Measurements from ENCODE around the gene RASL11B.
"Not testable (repeated sequence)": the region's sequence is repeated elsewhere in the genome, so short reads cannot be mapped to it uniquely, and the experiment has no call there.

The RASL11B gene

DNA sequence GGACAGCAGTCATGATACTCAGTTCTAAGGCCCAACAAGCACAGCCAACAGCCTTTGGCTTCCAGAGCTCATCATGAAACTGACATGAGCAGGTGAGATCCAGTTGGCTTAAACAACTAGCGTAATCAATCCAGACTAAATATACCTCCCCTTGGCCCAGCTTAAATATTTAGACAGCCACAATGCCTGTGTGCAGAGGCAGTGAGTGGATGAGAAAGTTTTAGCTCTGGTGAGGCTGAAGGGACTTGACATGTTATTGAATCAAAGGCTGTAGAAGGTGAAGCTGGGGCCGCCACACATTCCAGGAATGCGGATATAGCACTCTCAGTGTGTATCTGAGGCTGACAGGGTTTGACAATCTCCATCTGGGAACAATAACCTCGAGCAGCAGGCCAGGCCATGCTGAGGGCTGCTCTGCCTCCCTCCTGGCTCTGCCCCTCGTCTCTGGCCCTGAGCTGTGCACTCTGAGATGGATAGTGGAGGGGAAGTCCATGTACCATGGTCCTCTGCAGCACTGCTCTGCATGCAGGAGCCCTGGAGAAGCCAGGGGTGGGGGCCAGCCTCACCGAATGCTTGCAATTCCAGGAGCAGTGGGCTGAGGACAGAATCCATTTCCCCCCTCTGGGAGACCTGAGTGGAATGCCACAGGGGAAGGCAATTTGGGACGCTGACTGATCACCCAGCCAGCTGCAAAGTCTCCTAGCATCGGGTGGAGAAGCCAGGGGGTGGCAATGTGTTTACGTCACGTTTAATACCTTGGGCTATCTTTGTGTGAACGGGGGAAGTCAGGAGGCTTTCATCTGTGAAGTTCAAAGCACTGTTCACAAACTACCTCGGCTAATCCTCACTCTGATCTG, 37.3 kb upstream of the RASL11B start:
- no peaks in the 10 kb centered on the region for H3K9me3 ChIP-seq (ENCODE audit: insufficient read depth, low read length)
- H3K9ac ChIP-seq (ENCODE audit: insufficient read length, low read depth) = no peak overlapping the region
- no peak for DNase-seq (ENCODE audit: low read depth, low spot score)

DNA sequence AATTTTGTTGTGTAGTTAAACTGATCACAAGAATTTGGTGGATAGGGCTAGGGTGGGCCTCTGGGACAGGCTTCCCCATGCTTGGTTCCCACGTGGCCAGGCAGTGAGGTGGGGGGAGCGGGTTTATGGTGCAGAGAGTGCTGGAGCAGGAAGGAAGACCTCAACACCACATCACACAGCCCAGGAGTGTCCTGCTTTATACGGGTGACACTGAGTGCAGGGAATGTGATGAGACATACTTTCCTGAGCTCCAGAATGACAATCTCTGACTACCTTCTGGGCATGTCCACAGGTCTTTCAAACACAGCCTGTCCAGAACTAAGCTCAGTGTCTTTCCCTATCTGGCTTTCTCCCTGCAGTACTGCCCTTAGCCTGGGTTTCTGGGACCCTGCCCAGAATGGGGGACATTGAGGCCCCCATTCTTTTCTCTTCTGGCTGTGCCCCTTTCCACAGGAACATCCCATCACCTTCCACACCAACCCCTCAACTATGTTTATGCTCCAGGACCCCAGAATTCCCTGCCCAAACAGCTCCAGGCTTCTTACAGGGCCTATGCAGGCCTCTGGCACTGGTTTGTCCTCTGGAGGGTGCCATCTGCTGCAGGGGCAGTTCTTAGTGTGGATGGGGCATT, 36.5 kb upstream of the RASL11B start:
- H3K36me3 ChIP-seq (ENCODE audit: insufficient read depth, insufficient read length, low read length) = no peaks in the 10 kb centered on the region
- no peak overlapping the region for H3K4me3 ChIP-seq (ENCODE audit: insufficient read length, low read depth)
- no peak for DNase-seq (ENCODE audit: low read depth, low spot score)
- H3K27me3 ChIP-seq (ENCODE audit: insufficient read depth, insufficient read length) = no peaks in the 10 kb centered on the region
- no peaks in the 10 kb centered on the region for H3K9me3 ChIP-seq (ENCODE audit: insufficient read depth, low read length)
- peaks cover 3% of the 10 kb centered on the region for H3K4me1 ChIP-seq (ENCODE audit: insufficient read depth, insufficient read length)
- TF ChIP-seq YY1 (IDR thresholded peaks at IDR 0.05; ENCODE audit: insufficient read depth, insufficient read length) (no peak), ZNF274 (IDR thresholded peaks at IDR 0.05; ENCODE audit: low read depth, low read length) (no peak), SUZ12 (IDR thresholded peaks at IDR 0.05; ENCODE audit: extremely low read depth, insufficient read depth, insufficient read length) (no peak)
- no peak overlapping the region for H3K9ac ChIP-seq (ENCODE audit: insufficient read length, low read depth)

More for the DNA sequence above, 37.3 kb upstream of the RASL11B start:
- Histone ChIP-seq H3K27me3 (ENCODE audit: insufficient read depth, insufficient read length) (no peaks in the 10 kb centered on the region), H3K4me1 (ENCODE audit: insufficient read depth, insufficient read length) (peaks cover 3% of the 10 kb centered on the region), H3K36me3 (ENCODE audit: insufficient read depth, insufficient read length, low read length) (no peaks in the 10 kb centered on the region), H3K4me3 (ENCODE audit: insufficient read length, low read depth) (no peak overlapping the region)
- no peak for TF ChIP-seq ZNF274 (IDR thresholded peaks at IDR 0.05; ENCODE audit: low read depth, low read length)
- TF ChIP-seq SUZ12 (IDR thresholded peaks at IDR 0.05; ENCODE audit: extremely low read depth, insufficient read depth, insufficient read length) = no peak
- TF ChIP-seq YY1 (IDR thresholded peaks at IDR 0.05; ENCODE audit: insufficient read depth, insufficient read length) = no peak

DNA sequence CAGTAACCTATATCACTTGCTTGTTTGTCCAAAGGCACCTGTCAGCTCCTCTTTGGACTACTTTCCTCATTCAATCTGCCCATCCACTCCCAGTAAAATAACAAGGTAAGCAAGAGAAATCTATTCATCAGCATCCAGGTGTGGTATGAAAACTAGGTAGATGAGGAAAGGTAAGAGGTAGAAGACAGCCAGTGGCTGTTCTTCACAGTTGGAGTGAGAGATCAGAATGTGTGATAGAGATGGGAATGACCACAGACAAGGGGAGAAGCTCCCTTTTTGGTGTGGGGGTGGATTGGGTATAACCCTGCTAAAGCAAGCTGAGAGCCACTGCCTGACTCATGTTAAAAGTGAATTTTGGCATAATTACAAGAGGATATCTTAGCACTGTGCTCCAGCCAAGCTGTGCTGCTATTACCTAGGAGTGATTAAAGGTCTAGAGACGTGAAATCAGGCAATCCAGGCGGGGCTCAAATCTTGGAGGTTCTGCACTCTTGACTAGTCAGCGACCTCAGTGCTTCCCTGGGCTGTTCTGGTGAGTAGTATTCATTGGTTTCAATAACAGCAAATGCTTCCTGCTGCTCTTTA, 28.1 kb upstream of the RASL11B start:
- no peak for DNase-seq (ENCODE audit: low read depth, low spot score)
- Histone ChIP-seq H3K9ac (ENCODE audit: insufficient read length, low read depth) (no peak overlapping the region), H3K9me3 (ENCODE audit: insufficient read depth, low read length) (no peaks in the 10 kb centered on the region), H3K4me3 (ENCODE audit: insufficient read length, low read depth) (no peak overlapping the region), H3K4me1 (ENCODE audit: insufficient read depth, insufficient read length) (peaks cover 2% of the 10 kb centered on the region), H3K27me3 (ENCODE audit: insufficient read depth, insufficient read length) (no peaks in the 10 kb centered on the region), H3K36me3 (ENCODE audit: insufficient read depth, insufficient read length, low read length) (no peaks in the 10 kb centered on the region)
- no peak for TF ChIP-seq ZNF274 (IDR thresholded peaks at IDR 0.05; ENCODE audit: low read depth, low read length)
- no peak for TF ChIP-seq YY1 (IDR thresholded peaks at IDR 0.05; ENCODE audit: insufficient read depth, insufficient read length)
- no peak for TF ChIP-seq SUZ12 (IDR thresholded peaks at IDR 0.05; ENCODE audit: extremely low read depth, insufficient read depth, insufficient read length)

DNA sequence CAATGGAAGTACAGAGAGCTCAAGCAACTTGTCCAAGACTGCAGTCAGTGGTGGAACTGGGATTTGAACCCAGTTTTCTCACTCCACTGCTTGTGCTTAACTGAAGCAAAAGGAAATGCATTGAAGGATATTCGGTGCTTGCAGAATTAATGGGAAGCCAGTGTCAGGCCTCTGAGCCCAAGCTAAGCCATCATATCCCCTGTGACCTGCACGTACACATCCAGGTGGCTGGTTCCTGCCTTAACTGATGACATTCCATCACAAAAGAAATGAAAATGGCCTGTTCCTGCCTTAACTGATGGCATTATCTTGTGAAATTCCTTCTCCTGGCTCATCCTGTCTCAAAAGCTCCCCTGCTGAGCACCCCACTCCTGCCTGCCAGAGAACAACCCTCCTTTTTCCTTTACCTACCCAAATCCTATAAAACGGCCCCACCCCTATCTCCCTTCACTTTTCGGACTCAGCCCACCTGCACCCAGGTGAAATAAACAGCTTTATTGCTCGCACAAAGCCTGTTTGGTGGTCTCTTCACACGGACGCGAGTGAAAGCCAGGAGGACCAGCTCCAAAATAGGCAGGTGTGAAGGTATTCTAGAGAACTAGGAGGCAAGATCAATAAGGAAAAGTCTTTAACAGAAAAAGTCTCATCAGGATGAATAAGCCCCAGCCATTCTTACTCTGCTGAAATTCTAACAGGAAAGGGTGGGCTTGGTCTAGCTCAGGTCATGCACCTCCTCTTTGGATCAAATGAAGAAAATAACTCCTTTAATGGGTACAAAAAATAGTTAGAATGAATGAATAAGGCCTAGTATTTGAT, 27.3 kb upstream of the RASL11B start:
- not testable (repeated sequence) for H3K36me3 ChIP-seq (ENCODE audit: insufficient read depth, insufficient read length, low read length); H3K9ac ChIP-seq (ENCODE audit: insufficient read length, low read depth); H3K9me3 ChIP-seq (ENCODE audit: insufficient read depth, low read length); H3K27me3 ChIP-seq (ENCODE audit: insufficient read depth, insufficient read length); H3K4me3 ChIP-seq (ENCODE audit: insufficient read length, low read depth); H3K4me1 ChIP-seq (ENCODE audit: insufficient read depth, insufficient read length)
- DNase-seq (ENCODE audit: low read depth, low spot score) = peak; percentile 55

DNA sequence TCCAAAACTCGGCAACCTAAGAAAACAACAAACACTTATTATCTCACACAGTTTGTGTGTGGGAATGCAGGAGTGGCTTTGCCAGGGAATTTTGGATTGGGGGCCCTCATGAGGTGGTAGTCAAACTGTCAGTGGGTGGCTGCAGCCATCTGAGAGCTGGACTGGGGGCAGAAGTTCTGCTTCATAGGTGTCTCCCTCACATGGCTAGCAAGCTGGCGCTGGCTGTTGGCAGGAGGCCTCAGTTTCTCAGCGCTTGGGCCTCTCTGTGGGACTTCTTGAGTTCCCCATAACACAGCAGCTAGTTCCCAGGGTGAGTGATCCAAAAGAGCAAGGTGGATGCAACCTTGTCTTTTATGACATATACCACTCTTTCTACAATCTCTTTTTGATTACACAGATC, 26.0 kb upstream of the RASL11B start:
- TF ChIP-seq YY1 (IDR thresholded peaks at IDR 0.05; ENCODE audit: insufficient read depth, insufficient read length) = no peak
- no peak for TF ChIP-seq SUZ12 (IDR thresholded peaks at IDR 0.05; ENCODE audit: extremely low read depth, insufficient read depth, insufficient read length)
- no peak for TF ChIP-seq ZNF274 (IDR thresholded peaks at IDR 0.05; ENCODE audit: low read depth, low read length)
- no peaks in the 10 kb centered on the region for H3K36me3 ChIP-seq (ENCODE audit: insufficient read depth, insufficient read length, low read length)
- no peak for DNase-seq (ENCODE audit: low read depth, low spot score)
- H3K9ac ChIP-seq (ENCODE audit: insufficient read length, low read depth) = no peak overlapping the region
- no peaks in the 10 kb centered on the region for H3K27me3 ChIP-seq (ENCODE audit: insufficient read depth, insufficient read length)
- H3K4me1 ChIP-seq (ENCODE audit: insufficient read depth, insufficient read length) = peaks cover 2% of the 10 kb centered on the region
- H3K9me3 ChIP-seq (ENCODE audit: insufficient read depth, low read length) = no peaks in the 10 kb centered on the region
- H3K4me3 ChIP-seq (ENCODE audit: insufficient read length, low read depth) = no peak overlapping the region

DNA sequence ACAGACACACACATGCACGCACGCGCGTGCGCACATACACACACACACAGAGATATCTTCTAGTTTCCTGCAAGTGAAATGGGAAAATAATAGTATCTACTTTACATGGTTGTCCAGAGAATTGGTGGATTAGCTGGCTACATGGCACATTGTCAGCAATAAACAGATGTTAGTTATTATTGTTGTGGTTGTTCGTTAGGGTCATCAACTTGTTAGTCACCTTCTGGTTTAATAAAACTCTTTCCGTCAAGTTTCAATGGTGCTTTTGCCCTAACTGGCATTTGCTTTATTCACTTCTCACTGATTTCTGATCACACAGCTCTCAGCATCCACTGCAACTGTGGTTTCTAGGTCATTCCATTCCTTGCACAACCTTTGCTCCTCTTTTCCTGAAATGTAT, 25.4 kb upstream of the RASL11B start:
- no peaks in the 10 kb centered on the region for H3K36me3 ChIP-seq (ENCODE audit: insufficient read depth, insufficient read length, low read length)
- H3K4me3 ChIP-seq (ENCODE audit: insufficient read length, low read depth) = no peak overlapping the region
- H3K4me1 ChIP-seq (ENCODE audit: insufficient read depth, insufficient read length) = peaks cover 2% of the 10 kb centered on the region
- H3K27me3 ChIP-seq (ENCODE audit: insufficient read depth, insufficient read length) = no peaks in the 10 kb centered on the region
- no peak for DNase-seq (ENCODE audit: low read depth, low spot score)
- H3K9ac ChIP-seq (ENCODE audit: insufficient read length, low read depth) = no peak overlapping the region
- TF ChIP-seq SUZ12 (IDR thresholded peaks at IDR 0.05; ENCODE audit: extremely low read depth, insufficient read depth, insufficient read length) = no peak
- TF ChIP-seq ZNF274 (IDR thresholded peaks at IDR 0.05; ENCODE audit: low read depth, low read length) = no peak
- TF ChIP-seq YY1 (IDR thresholded peaks at IDR 0.05; ENCODE audit: insufficient read depth, insufficient read length) = no peak
- no peaks in the 10 kb centered on the region for H3K9me3 ChIP-seq (ENCODE audit: insufficient read depth, low read length)
